LNCaP clone FGC (cell line): ENCODE results near the gene C22orf31.
A peak's percentile ranks its signal among the peaks of the same experiment; 100 is the strongest.

Source experiments
- DNase-seq: peaks from one replicate; pipeline ENCODE4 v3.0.0-alpha.2; 2011; ENCODE audit warnings: low read depth
- H3K4me3 ChIP-seq: 2 replicates; pipeline ENCODE4 v1.5.1; 2011; ENCODE audit warnings: mild to moderate bottlenecking, low read depth, low read length, control low read depth
- CTCF ChIP-seq: IDR thresholded peaks from 2 replicates; pipeline ENCODE4 v1.5.1; 2012; ENCODE audit warnings: mild to moderate bottlenecking; ENCODE audit not compliant: control insufficient read depth, insufficient read depth; ENCODE audit errors: extremely low read depth

The C22orf31 gene

GRCh38 chr22:29082826-29083545, 21.4 kb upstream of the C22orf31 start:
- DNase-seq, result no peak
- H3K4me3 ChIP-seq, result no peak overlapping the region
- TF ChIP-seq CTCF, result no peak

- no peak for TF ChIP-seq CTCF
- no peak for DNase-seq
- no peak overlapping the region for H3K4me3 ChIP-seq
Observed at GRCh38 chr22:29081517-29082236, 20.0 kb upstream of the C22orf31 start.

GRCh38 chr22:29080106-29080975, 18.7 kb upstream of the C22orf31 start:
- DNase-seq, result no peak
- H3K4me3 ChIP-seq, result no peak overlapping the region
- TF ChIP-seq CTCF, result no peak

- TF ChIP-seq CTCF, result no peak
- DNase-seq, result peak; percentile 39
- H3K4me3 ChIP-seq, result no peak overlapping the region
Observed at GRCh38 chr22:29079218-29079901, 17.7 kb upstream of the C22orf31 start.

GRCh38 chr22:29078869-29079207, 17.2 kb upstream of the C22orf31 start:
- TF ChIP-seq CTCF, result no peak
- DNase-seq, result no peak
- H3K4me3 ChIP-seq, result no peak overlapping the region

- TF ChIP-seq CTCF, result no peak
- DNase-seq, result no peak
- H3K4me3 ChIP-seq, result no peak overlapping the region
Observed at GRCh38 chr22:29078036-29078868, 16.6 kb upstream of the C22orf31 start.
